BLaER1 treated with 17β-estradiol and CSF1 and Interleukin-3, amounts not matched to agents 10 nM and 100 nM (cell line): ENCODE data around the gene ARPC3.
A peak's percentile ranks its signal among the peaks of the same experiment; 100 is the strongest.

Experiments
- H3K27ac ChIP-seq, 11 experiments: shearing (Covaris generic); formaldehyde crosslinking; 2 replicates each; pipeline ENCODE4 v1.8.1; 2022
- H3K27me3 ChIP-seq, 11 experiments: shearing (Covaris generic); formaldehyde crosslinking; 2 replicates each; pipeline ENCODE4 v1.8.1; 2022
- H3K36me3 ChIP-seq, 11 experiments: shearing (Covaris generic); formaldehyde crosslinking; 2 replicates each; pipeline ENCODE4 v1.8.1; 2022
- H3K4me1 ChIP-seq, 10 experiments: shearing (Covaris generic); formaldehyde crosslinking; 2 replicates each; pipeline ENCODE4 v1.8.1; 2022
- H3K4me2 ChIP-seq, 11 experiments: shearing (Covaris generic); formaldehyde crosslinking; 2 replicates each; pipeline ENCODE4 v1.8.1; 2022
- H3K4me3 ChIP-seq, 10 experiments: shearing (Covaris generic); formaldehyde crosslinking; 2 replicates each; pipeline ENCODE4 v1.8.1; 2022
- H3K9ac ChIP-seq, 11 experiments: shearing (Covaris generic); formaldehyde crosslinking; 2 replicates each; pipeline ENCODE4 v1.8.1; 2022
- H3K9me3 ChIP-seq, 11 experiments: shearing (Covaris generic); formaldehyde crosslinking; replicated peaks in 1 of 11; 2 replicates each; pipeline ENCODE4 v1.8.1; 2022
- H4K20me1 ChIP-seq, 11 experiments: shearing (Covaris generic); formaldehyde crosslinking; 2 replicates each; pipeline ENCODE4 v1.8.1; 2022
- Cebpa-rat ChIP-seq, 11 experiments: shearing (Covaris generic); IDR thresholded peaks; 2 replicates each; pipeline ENCODE4 v1.8.1; 2022

The ARPC3 gene

DNA sequence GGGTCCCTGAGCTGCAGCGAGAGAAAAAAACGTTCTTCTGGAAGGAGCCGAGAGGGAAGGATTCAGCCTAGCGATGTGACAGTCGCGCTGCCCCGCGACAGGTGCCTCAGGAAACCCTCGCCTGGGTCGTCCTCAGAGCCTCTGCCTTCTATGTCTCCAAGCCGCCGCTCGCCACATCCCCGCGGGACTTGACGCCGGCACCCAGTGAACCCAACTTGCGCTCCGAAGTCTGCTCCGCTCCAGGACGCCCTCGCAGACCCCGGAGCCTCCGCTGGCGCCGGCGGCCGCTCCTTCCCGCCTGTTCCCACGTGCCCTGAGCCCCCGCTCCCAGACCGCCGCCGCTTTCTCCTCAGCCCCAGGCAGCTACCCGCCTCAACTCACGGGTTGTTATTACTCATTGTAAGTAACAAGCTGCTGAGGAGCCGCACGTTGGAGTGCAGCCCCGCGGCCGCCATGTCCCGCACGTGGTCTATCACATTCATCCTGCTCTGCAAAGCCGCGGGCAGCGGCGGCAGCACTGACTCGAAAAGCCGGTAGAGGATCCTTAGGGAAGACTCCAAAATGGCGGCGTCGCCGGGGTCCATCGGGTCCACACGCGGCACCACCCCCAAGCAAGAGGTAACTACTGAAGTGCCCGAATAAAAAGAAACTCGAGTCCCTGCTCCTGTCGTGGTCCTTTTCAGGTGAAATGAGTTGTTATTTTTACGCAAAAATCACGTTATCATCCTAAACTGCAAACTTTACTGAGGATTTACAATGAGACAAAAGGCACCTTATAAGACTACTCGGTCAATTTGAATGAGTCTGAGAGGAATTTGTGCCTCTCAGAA lies 46.8 kb downstream of the ARPC3 start, which contains the start of gene ANAPC7:
TSS of gene ANAPC7 (minus strand) at position 563 of the 830 bp plus-strand sequence. CDS start at position 482, 81 bp downstream.
- H3K9me3 ChIP-seq: no peaks in the 10 kb centered on the region

More for the DNA sequence above, 46.8 kb downstream of the ARPC3 start, which contains the start of gene ANAPC7:
- Histone ChIP-seq H3K9ac (peak within 1 kb of the TSS; percentile 90 to 98 (median 93)), H3K27ac (peak within 1 kb of the TSS; percentile 96 to 100 (median 98)), H3K36me3 (peaks cover 5 to 40% (median 36%) of the 10 kb centered on the region in 11 experiments; a peak in 20 of 22 replicates), H3K27me3 (no peaks in the 10 kb centered on the region), H3K4me1 (peaks cover 19 to 40% (median 33%) of the 10 kb centered on the region in 10 experiments), H4K20me1 (peaks cover 0 to 35% (median 13%) of the 10 kb centered on the region in 11 experiments; a peak in 9 of 22 replicates), H3K4me2 (peak within 1 kb of the TSS; percentile 81 to 98 (median 90)), H3K4me3 (peak within 1 kb of the TSS; percentile 83 to 99 (median 94))
- TF ChIP-seq Cebpa-rat (IDR thresholded peaks at IDR 0.05): no peak
